ENCODE measurements around the gene CNKSR3.

The CNKSR3 gene

DNA sequence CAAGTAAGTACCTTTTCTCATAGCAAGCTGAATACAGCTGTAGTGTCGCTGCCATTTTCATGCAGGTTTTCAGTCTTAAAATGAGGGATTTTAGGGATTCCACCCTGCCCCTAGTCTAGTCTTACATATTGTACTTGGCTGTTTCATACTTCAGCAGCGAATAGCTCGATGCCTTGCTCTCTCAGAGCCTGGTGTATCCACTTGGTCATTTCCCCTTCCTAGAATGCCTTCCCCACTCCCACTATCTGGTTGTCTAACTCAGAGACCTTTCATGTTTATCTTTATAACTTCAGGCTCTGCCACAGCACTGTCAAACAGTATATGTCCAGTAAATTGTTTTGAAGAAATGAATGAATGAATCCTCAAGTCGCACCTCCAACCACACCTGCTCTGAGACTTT, 132.8 kb downstream of the CNKSR3 start:
- no peak for DNase-seq

DNA sequence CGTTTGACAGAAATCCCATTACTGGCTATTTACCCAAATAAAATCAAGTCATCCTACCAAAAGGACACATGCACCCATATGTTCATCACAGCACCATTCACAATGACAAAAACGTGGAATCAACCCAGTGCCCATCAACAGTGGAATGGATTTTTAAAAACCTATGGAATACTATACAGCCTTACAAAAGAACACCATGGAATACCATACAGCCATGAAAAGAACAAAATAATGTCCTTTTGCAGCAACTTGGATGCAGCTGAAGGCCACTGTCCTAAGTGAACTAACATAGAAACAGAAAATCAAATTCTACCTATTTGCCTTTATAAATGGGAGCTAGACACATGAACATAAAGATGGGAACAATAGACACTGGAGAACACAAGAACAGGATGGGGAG, 136.5 kb downstream of the CNKSR3 start:
- no peak for DNase-seq

DNA sequence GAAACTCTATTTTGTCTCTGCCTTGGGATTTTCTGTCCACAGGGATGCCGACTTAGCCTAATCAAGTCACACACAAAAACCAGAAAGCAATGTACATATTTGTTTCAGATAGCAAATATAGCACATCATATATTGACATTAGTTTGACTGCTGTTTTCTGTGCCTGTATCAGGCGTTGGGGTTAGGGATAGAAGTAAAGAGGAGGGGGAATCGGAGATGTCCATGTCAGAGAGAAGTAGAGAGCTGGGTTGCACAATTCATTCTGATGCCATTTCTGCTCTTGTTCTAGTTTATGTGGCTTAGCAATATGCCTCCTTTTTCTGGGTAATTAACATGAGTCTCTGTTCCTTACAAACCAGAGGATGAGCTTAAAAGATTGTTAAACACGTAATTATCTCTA, 139.2 kb downstream of the CNKSR3 start:
- no peak for DNase-seq

DNA sequence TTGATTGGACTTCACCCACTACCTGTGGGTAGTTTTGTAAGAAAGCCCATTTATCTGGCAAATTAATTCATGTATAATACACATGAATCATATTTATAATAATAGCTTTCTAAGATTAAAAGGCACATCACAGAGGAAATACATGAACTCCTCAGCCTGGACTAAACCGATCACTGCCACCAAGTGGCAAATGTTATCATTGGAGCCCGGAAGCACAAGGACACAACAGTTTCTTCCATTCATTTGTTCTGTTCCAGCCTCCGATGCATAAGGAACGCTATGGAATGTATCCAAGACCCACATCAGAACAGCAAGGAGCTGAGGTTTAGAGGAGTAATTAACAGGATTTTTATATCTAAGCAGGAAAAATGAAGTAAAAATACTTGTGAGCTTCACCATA, 139.9 kb downstream of the CNKSR3 start:
- no peak for DNase-seq

DNA sequence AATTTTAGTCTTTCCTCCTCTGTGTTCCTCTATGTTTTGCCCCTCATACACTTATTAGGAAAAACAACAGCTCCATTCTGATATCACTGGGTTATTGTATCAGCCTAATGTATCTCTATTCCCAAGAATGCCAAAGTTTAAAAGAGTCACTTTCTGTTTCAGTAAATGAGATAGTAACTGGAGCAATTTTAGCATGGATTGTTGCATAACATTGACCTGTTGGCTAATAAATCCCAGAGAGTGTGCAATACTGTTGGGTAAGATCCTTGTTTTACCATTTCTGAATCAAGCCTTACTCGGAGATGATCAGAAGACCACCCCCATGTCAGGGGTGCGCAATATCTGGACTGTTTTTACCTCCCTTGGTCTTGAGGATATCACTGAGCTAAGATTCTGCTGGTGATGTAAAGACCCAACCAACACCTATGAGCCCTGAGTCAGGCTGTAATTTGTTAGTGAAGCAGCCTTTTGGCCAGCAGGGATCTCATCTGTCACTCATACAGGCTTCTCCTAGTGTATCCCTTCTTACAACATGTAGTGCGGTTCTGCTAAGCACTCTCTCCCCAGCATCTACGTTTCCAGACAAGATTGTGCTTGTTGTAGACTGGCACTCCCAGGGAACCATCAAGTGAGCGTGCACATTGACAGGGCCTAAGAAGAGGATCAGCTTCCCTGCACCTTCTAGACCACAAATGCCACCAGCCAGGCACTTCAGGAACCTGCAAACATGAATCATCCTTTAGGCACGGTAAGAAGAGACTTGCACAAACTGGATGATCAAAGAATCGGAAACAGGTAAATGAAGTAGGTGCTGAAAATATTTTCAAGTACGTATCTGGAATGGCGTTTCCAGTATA, 142.4 kb downstream of the CNKSR3 start:
- no peak for DNase-seq

DNA sequence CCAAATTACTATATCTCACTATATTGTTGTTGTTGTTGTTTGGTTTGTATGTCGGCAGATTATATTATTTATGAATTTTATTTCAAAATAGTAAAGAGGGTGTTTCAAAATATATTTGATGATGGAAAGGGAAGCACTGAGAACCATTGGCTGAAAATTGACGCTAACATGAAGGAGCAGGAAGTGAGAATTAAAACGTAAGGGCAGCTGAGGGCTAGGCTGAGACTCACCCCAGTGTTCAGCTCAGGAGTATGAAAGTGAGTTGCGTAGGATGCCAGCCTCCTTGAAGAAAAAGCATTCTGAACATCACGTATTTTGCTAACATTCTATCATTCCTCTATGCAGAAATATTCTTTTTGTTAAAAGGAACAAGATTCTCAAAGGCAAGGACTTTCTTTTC, 143.1 kb downstream of the CNKSR3 start:
- no peak for DNase-seq

DNA sequence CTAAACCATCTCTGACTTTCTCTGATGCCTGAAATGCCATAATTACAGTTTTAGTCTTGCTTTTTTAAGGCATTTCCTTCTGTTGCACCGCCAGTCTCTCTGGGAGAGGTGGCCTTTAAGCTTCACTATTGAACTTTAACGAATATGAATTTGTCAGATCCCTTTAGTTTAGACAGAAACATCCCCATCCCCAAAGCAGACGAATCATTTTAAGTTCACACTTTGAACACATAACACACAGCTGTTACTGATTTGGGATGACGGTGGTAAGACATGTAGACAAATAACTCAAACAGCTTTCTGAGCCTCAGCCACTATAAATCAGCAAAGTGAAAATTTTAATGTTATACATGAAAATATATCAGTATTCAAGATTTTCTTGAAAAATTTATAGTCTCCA, 146.7 kb downstream of the CNKSR3 start:
- no peak for DNase-seq

DNA sequence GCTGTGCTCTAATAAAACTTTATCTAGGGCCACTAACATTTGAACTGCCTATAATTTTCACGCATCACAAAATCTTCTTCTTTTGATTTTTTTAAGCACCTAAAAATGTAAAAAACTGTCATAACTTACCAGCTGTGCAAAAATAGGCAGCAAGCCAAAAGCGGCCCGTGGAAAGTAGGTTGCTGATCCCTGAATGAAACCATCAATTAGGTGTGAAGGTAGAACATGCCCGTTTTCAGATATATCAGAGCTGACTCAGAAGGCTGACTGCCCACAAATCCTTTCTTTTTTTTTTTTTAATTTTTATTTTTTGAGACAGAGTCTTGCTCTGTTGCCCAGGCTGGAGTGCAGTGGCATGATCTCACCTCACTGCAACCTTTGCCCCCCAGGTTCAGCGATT, 149.0 kb downstream of the CNKSR3 start:
- no peak for DNase-seq

DNA sequence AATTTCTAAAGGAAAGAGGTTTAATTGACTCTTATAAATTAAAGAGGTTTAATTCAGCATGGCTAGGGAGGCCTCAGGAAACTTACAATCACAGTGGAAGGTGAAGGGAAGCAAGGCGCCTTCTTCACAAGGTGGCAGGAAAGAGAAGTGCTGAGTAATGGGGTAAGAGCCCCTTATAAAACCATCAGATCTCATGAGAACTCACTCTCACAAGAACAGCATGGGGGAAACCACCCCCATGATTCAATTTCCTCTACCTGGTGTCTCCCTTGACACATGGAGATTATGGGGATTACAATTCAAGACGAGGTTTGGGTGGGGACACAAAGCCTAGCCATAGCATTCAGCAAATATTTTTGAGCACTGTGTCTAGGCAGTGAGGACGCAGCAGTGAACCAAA, 150.0 kb downstream of the CNKSR3 start:
- DNase-seq = no peak

DNA sequence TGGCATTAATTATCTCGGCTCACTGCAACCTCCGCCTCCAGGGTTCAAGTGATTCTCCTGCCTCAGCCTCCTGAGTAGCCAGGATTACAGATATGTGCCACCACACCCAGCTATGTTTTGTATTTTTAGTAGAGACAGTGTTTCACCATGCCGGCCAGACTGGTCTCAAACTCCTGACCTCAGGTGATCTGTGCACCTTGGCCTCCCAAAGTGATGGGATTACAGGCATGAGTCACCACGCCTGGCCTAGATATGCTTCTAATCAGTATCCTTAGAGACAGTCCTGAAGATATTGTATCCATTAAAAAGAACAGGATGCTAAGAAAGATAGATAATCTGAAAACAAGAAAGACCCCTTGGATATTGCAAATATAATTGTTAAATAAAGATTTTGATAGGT, 150.8 kb downstream of the CNKSR3 start:
- no peak for DNase-seq

DNA sequence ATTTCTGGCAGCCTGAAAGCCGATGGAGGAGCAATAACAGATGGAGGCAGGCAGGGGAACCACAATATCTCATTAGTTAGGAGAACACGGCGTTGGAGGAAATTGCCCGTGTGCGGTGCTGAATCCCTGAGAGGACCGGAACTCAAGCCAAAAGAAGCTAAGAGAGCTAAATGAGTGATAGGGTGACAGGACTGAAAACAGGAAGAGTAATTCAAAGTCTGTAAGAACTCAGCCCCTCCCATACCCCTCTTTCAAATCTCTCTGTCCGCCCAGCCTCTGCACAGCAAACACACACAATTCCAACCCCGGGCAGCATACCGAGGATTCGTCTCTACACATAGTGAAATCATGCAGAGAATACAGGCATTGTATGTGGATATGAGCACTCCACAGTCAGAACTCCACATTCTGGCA, 151.3 kb downstream of the CNKSR3 start:
- DNase-seq = no peak

DNA sequence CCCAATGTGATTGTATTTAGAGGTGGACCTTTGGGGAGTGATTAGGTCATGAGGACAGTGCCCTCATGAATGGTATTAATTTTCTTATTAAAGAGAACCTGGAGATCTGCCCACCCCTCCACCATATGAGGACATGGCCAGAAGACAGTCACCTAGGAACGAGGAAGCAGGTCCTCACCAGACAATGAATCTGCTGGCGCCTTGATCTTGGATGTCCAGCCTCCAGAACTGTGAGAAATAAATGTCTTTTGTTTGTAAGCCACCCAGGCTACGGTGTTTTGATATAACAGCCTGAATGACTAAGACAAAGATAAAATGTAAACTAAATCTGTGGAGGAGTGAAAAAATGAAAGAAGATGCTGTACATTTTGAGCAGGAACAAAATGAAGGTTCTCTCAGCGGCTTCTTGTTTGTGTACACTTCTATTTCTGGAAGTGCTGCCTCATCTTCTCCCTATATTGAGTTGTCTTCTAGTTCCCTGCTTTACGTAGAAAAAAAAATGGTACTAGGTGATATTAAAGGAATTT, 152.4 kb downstream of the CNKSR3 start:
- no peak for DNase-seq

DNA sequence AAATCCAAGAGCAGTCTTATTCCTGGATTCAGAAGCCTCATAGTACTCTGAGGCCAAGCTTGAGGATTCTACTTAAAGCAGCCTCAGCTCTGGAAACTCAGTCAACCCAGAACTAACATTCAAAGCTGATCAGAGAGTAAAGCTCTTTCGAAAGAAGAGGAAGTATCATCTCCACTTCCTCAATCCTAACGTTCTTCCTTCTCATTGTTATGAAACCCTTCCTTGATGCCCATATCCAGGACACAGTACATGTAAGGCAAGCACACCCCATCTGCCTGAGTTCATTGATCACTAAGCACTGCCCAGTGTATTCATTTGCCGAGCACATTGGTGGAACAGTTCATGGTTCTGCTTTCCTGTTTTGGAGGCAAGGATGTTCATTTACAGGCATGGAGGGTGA, 153.8 kb downstream of the CNKSR3 start, which contains the start of gene IPCEF1:
IPCEF1 (minus strand) TSS at position 114 of the 400 bp plus-strand sequence. CDS start 90,856 bp downstream, outside the sequence.
- no peak for DNase-seq

DNA sequence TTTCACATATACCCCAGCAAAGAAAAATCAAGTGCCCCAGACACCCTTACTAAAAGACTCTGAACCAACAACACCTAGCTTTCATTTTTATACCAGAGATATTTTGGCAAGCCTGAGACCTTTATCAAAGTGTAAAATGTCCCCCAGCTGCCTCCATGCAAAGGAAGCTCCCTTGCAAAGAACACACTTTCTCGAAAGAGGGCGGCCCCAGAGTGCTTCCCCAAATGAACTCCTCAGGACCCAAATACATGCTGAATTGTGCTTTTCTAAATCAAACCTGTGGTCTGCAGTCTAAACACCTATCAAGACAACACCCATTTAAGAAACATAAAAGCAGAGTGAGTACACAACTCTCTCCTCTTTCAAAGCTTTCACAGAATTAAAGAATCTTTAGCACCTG, 154.4 kb downstream of the CNKSR3 start:
- DNase-seq = no peak

DNA sequence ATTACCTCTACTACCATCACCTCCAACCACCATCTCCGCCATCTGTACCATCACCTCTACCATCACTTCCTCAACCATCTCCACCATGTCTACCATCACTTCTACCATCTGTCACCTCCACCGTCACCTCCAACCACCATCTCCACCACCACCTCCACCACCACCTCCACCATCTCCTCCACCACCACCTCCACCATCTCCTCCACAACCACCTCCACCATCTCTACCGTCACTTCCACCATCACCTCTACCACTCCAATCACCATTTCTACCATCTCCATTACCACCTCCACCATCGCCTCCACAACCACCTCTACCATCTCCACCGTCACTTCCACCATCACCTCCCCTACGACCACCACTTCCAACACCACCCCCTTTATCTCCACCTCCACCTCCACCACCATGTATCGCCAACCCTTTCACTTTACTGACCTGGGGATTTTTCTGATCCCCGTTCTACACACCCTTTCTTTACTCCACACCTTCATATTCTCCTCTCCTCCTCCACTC, 156.2 kb downstream of the CNKSR3 start:
- no peak for DNase-seq

DNA sequence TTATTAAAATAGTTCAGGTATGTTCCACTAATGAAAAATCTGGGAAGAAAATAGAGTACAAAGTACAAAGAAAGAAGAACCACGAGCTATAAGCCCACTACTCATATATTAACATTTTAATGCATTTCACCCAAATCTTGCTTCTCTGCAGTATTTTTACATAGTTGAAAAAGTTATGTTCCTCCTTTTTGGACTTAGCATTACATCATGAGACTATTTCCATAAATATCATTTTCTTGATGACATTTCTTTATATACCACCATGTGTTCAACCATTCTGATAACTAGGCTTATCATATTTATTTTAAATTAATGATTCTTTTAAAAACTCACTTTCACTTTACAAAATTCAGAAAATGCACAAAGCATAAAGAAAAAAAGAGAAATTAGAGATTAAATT, 156.9 kb downstream of the CNKSR3 start:
- no peak for DNase-seq

DNA sequence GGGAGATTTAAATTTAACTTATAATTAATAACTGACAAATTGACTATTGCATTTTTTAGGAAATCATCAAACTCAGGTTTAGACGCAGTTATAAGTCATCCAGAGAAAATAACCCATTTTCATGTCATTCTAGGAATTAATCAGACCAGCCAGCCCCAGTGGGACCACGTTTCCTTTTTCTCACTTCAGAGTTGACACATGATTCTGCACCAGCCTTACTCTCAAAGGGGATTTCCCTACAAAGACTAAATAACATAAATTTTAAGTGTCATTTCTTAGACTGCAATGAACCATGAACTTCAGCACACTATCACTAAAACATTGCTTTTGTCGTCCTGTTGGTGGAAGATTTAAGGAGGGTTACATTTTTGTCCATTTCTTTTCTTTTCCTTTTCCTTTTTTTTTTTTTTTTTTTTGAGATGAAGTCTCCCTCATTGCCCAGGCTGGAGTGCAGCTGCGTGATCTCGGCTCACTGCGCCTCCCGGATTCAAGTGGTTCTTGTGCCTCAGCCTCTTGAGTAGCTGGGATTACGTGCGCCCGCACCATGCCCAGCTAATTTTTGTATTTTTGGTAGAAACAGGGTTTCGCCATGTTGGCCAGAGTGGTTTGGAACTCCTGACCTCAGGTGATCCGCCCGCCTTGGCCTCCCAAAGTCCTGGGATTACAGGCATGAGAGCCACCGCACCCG, 157.4 kb downstream of the CNKSR3 start:
- DNase-seq = no peak

DNA sequence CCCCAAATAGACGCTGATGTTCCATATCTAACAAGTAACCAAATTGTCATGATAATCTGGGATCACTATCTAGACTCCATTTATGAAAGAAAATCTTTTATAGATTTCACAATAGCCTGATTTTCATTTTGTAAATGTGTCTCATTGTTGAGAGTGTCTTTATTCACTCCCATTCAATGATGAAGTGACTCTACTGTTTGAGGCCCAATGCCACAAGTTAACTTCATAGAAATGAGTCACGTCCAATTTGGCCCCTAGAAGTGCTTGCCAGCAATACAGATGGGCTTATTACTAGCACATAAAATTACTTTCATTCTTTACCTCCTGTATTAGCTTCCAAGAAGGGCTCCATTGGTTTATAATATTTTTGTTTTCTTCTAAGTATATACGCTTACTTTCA, 160.2 kb downstream of the CNKSR3 start:
- DNase-seq = no peak

DNA sequence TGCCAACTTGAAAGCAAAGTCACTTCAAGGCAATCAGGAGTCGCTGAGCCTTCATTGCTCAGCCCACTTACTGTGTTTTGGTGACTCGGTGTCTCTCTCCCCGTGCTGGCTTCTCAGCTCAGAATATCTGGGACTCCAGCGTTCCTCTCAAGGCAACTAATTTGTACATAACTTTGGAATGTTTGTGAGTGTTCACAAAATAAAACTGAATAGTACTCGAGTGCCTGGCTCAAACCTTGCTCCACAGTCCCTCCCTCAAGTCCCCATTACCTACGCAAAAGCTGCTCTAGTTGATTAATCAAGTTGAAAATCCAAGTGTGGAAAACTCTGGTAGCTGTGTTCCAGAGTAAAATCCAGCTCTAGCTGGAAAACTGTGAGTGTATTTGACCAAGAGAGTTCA, 162.5 kb downstream of the CNKSR3 start:
- no peak for DNase-seq

DNA sequence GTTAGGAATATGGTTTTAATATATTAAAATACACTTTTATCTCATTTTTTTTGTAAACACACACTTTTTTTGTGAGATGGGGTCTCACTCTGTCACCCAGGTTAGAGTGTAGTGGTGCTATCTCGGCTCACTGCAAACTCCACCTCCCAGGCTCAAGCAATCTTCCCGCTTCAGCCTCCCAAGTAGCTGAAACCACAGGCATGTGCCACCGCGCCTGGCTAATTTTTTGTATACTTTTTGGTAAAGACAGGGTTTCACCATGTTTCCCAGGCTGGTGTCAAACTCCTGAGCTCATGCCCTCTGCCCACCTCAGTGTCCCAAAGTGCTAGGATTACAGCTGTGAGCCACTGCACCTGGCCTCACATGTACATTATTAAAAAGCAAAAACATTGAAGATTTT, 164.7 kb downstream of the CNKSR3 start:
- no peak for DNase-seq

DNA sequence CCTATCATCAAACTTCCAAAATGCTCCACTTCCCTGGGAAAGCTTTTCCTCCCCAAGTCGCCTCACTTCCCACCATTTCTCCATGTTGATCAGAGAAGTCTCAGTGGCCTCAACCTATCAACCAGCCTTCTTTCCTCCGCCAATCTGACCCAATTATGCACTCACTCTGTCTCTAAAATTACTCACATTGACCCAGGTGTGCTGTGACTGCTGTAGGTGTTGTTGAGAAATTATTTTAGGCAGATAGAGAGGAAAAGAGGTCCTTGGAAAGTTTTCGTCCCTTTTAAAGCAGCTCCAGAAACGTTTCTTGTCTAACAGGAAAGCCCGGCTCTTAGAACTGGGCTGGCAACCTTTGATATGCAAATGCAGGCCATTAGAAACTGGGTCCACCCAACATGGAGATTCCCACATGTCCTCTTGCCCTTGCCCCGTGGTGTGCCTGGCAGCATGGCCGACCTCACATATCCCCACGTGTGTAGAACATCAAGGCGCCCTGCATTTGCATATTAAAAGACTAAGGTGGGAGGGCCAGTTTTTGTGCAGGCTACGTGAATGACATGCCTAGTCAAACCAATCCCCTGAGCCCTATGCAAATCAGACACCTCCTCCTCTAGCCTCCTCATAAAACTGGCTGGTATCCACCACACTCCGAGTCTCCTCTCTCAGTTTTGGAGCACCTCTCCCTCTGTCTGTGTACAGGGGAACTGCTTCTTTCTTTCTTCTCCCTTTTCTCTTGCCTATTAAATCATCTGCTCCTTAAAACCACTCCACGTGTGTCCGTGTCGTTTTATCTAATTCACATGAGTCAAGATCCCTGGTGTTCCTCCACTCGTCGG, 166.8 kb downstream of the CNKSR3 start:
- DNase-seq = no peak

DNA sequence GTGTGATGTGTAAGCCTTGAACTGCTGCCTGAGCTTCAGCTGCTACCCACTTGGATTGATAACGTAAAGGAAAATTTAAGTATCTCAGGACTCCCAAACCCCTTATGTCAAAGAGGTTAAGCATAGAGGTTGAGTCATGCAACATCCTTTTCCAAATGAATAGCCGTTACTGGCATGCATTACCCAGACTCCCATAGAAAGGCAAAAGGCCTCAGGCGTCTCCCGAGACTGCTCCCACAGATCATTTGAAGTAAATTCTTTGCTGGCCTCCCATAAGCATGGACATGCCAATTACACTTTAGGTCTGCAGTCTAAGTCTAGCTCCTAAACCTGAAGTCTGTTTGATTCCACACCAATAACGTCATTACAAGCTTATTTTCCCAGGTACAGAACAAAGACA, 168.6 kb downstream of the CNKSR3 start:
- DNase-seq = no peak

DNA sequence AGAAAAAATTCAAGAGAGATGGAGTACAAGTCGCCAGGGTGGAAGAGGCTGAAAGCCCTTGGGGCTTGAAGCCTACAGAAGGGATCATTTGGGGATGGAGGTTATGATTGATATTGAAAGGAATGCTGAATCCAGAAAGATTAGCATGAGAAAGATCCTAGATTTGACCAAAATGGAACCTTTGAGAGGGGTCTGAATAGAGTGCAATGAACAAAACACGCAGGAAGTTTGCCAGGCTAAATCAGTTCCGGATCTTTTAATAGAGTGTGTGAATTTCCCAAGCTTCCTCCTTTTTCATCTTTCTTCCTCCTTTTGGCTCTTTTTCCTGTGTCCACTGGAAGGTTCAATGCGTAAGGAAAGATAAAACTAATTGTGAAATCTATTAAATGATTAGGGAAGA, 169.1 kb downstream of the CNKSR3 start:
- no peak for DNase-seq
